D721Med (cell line): Measurements from ENCODE around the gene KRT16.
"Not testable (repeated sequence)": the region's sequence is repeated elsewhere in the genome, so short reads cannot be mapped to it uniquely, and the experiment has no call there.

Experiments
- DNase-seq: peaks from one replicate; pipeline ENCODE4 v3.0.0; 2011; ENCODE audit warnings: low spot score; ENCODE audit not compliant: insufficient read length
- FAIRE-seq: peaks from 2 replicates; lab custom pipeline; 2011; peaks lifted over from hg19 to GRCh38; lab: Jason Lieb, UNC
- CTCF ChIP-seq: IDR thresholded peaks from 2 replicates; pipeline ENCODE4 v1.5.1; 2012; ENCODE audit warnings: mild to moderate bottlenecking, control low read depth; ENCODE audit not compliant: insufficient read depth; ENCODE audit errors: missing control alignments

KRT16 gene

DNA sequence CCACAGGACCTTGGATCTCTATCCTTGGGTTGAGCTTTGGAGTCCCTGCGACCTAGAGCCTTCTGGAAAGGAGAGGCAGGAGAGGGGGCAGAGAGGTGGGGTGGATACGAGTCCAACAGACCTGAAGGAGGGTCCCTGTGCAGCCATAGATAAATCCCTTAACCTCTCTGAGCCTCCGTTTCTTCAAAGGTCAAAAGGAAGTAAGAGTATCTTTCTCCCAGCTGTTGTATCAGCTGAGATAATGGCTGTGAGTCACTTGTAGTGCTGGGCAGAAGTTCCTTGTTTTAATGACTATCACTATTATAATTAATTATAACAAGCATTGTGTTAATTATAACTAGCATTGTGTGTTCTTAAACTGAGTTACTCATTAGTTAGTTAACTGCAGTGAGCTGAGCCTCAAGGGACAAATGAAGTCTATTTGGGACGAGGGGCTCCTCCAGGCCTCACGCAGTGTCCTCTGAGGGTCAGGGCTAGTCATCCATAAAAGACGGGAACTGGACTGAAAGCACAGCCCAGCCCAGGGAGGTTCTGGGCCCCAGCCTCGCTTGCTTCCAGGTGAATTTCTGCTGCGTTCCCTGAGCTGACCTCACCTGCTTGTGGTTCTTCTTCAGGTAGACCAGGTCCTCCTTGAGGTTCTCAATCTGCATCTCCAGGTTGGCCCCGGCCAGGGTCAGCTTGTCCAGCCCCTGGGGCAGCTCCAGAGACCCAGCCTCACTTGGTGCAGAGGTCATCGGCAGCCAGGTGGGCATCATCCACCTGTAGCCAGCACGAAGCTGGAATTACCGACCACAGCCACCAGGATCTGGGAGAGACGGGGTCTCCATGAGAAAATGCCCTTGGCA, 17.5 kb upstream of the KRT16 start:
- TF ChIP-seq CTCF: no peak
- FAIRE-seq (no peak), DNase-seq (no peak)

DNA sequence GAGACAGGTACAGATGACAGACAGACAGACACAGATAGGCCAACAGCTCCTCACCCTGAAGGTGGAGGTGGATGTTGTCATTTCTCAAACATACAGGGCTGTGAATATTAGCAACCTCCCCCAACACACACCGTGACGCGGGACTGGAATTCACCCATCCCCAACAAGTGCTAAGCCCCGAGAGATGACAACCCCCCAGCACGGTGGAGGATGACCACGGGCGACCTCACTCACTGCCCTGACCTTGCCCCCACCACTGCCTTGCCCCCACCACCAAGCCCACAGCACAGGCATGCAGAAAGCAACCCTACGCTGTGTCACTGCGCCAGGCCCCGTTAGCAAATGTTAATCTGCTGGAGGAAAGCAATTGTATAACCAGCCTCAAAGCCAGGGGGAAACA, 16.7 kb upstream of the KRT16 start:
- FAIRE-seq (no peak), DNase-seq (no peak)
- TF ChIP-seq CTCF: no peak

GRCh38 chr17:41628621-41629255, 16.2 kb upstream of the KRT16 start:
- not testable (repeated sequence) for DNase-seq, FAIRE-seq

- DNase-seq, FAIRE-seq: not testable (repeated sequence)
These were observed 15.5 kb upstream of the KRT16 start for GRCh38 chr17:41628073-41628370.

DNA sequence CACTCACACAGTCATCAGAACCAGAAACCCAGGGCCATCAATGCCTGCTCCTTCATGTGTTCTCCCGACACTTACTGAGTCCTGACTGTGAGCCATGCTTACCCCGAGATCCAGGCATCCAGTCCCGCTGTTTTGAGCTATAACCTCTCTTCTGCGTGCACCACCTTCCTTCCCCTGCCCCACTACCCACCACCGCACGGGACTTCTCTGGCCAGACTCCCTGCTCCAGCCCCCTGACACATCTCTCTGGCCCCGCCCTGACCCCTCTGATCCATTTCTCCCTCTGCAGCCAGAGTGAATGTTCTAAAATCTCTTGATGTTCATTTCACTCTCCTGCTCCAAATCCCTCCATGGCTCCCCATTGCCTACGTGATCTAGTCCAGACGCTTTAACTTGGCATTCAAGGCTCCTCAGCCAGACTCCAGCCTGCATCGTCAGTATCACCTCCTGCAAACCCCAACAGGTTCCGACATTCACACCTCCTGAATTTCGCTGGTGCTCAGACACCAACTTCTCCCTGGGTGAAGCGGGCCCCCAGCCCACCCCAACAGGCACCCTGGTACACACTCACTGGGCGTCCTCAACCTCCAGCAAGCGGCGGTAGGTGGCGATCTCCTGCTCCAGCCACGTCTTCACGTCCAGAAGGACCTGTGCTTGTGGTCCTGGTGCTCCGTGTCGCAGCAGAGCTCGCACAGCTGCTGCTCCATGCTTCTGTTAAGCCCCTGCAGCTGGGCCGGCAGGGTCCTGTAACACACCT, 14.9 kb upstream of the KRT16 start:
- no peak for DNase-seq
- no peak for FAIRE-seq
- no peak for TF ChIP-seq CTCF

DNA sequence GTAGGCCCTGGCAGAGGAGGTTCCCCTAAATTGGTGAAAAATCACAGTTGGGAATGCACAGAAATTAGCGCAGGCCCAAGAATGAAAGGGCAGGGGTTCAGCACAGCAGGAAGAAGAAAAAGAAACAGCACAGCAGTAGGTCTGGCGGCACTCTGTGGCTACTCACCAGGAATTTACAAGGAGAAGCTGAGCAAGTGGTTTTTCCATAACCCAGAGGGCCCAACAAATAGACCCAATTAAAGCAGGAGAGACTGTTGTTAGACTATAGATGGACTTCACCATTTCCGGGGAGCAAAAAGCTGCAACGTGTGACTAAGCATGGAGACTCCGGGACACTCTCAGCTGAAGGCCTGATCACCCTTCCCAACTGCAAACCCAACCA, 14.3 kb upstream of the KRT16 start:
- FAIRE-seq, DNase-seq: not testable (repeated sequence)

DNA sequence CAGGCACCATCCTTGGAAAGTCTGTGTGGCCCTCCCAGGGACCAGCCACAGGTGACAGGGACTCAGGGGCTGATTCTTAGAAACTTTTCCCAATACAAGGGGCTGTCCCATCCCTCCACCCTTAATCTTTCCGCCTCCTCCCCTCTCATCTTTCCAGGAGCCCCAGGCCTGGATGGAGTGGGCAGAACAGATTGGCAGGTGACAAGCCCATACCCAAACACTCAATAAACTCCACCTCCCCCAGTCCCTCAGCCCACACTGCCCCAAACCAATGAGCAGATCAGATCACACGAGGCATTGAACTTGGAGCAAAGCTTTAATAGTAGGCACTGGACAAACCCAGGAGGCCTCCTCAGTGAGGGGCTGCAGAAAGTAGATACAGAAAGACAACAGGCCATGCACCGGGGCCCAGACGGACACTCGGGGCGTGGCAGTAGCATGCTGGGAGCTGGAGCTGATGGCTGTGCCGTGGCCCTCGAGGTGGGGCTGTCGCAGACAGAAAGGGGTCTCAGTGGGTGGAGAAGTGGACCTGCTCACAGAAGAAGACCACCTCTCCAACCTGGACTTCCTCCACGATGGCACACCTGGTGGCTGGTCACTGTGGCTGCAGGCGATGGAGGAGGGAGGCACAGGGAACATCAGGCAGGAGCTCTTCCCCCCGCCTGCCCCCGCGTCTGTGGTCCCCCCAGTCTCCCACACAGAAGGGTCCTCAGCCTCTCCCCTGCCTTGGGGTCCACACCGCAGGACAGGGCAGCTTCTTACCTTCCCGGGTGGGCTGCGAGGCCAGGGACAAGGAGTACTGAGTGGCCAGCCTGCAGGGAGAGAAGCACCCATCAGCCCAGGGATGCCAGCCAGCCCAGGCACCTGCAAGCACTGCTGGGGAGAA, 13.7 kb upstream of the KRT16 start:
- DNase-seq, FAIRE-seq: not testable (repeated sequence)

DNA sequence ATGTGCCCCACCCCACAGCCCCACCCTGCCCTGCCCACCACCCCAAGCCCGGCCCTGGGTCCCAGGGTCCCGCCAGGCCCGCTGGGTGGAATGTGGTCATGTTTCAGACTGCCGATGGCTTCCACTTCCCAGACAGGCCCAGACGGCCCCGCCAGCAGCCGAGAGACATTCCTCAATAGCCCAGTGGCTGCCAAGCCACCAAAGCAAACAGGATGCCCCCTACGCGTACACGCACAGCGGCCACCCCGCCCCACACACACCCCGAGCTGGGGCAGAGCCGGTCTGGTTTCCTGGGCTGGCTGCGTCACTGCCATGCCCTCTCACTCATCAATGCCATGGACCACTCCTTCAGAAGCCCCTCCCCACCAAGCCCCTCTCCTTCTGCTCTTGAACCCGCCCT, 13.0 kb upstream of the KRT16 start:
- DNase-seq (no peak), FAIRE-seq (no peak)
- TF ChIP-seq CTCF: no peak
